RWPE2 (cell line): Measurements from ENCODE around the gene COL12A1.

Source experiments
- ATAC-seq: fragments of 200-7000 bp; cut with Tn5 transposase; 3 replicates; pipeline ENCODE4 v1.9.1; 2021; ENCODE audit warnings: low read depth
- DNase-seq: peaks from one replicate; pipeline ENCODE4 v3.0.0-alpha.2; 2020; ENCODE audit warnings: low spot score
- H3K27ac ChIP-seq: fragments of 450-650 bp; 2 replicates; pipeline ENCODE4 v1.5.1; 2017; ENCODE audit warnings: mild to moderate bottlenecking; ENCODE audit not compliant: poor library complexity, severe bottlenecking
- H3K27me3 ChIP-seq: fragments of 250-450 bp; sonication (Bioruptor Pico); 2 replicates; pipeline ENCODE4 v1.5.1; 2021; ENCODE audit warnings: mild to moderate bottlenecking, moderate library complexity; ENCODE audit not compliant: insufficient read depth, poor library complexity, severe bottlenecking
- H3K36me3 ChIP-seq: fragments of 250-450 bp; sonication (Bioruptor Pico); 2 replicates; pipeline ENCODE4 v1.5.1; 2020; ENCODE audit warnings: low read depth, mild to moderate bottlenecking, moderate library complexity
- H3K4me1 ChIP-seq: fragments of 250-450 bp; sonication (Bioruptor Pico); 2 replicates; pipeline ENCODE4 v1.5.1; 2021; ENCODE audit warnings: mild to moderate bottlenecking, moderate library complexity; ENCODE audit not compliant: insufficient read depth, poor library complexity, severe bottlenecking
- H3K4me3 ChIP-seq: fragments of 250-450 bp; sonication (Bioruptor Pico); 2 replicates; pipeline ENCODE4 v1.5.1; 2021; ENCODE audit warnings: mild to moderate bottlenecking, moderate library complexity; ENCODE audit not compliant: severe bottlenecking
- H3K9me3 ChIP-seq: fragments of 250-450 bp; sonication (Bioruptor Pico); 2 replicates; pipeline ENCODE4 v1.5.1; 2021; ENCODE audit warnings: mild to moderate bottlenecking, moderate library complexity; ENCODE audit not compliant: severe bottlenecking
- CTCF ChIP-seq: fragments of 450-650 bp; IDR thresholded peaks from one replicate; pipeline ENCODE4 v1.5.1; 2017; ENCODE audit warnings: mild to moderate bottlenecking, moderate library complexity; ENCODE audit not compliant: poor library complexity, severe bottlenecking

COL12A1 gene

GRCh38 chr6:75150685-75151412 lies 55.0 kb downstream of the COL12A1 start:
- no peak overlapping the region for H3K27ac ChIP-seq
- DNase-seq (no peak), ATAC-seq (0 out of 3 replicates have a peak, but pooled peaks have one; percentile 38)
- H3K27me3 ChIP-seq, result no peaks in the 10 kb centered on the region
- H3K36me3 ChIP-seq, result peaks cover 53% of the 10 kb centered on the region
- no peak for TF ChIP-seq CTCF
- H3K9me3 ChIP-seq, result no peaks in the 10 kb centered on the region
- H3K4me3 ChIP-seq, result no peak overlapping the region
- no peaks in the 10 kb centered on the region for H3K4me1 ChIP-seq

GRCh38 chr6:75149696-75150095 lies 56.2 kb downstream of the COL12A1 start:
- TF ChIP-seq CTCF, result no peak
- no peak overlapping the region for H3K4me3 ChIP-seq
- no peak overlapping the region for H3K27ac ChIP-seq
- H3K27me3 ChIP-seq, result no peaks in the 10 kb centered on the region
- DNase-seq (no peak), ATAC-seq (no peak)
- H3K4me1 ChIP-seq, result no peaks in the 10 kb centered on the region
- no peaks in the 10 kb centered on the region for H3K9me3 ChIP-seq
- peaks cover 57% of the 10 kb centered on the region for H3K36me3 ChIP-seq

- H3K4me1 ChIP-seq, result no peaks in the 10 kb centered on the region
- H3K27me3 ChIP-seq, result no peaks in the 10 kb centered on the region
- ATAC-seq, result no peak
- H3K9me3 ChIP-seq, result no peaks in the 10 kb centered on the region
- H3K36me3 ChIP-seq, result peaks cover 59% of the 10 kb centered on the region
- H3K27ac ChIP-seq, result no peak overlapping the region
- H3K4me3 ChIP-seq, result no peak overlapping the region
- DNase-seq, result no peak
- no peak for TF ChIP-seq CTCF
Observed at GRCh38 chr6:75149240-75149639, 56.6 kb downstream of the COL12A1 start.

GRCh38 chr6:75147512-75147911 lies 58.3 kb downstream of the COL12A1 start:
- Histone ChIP-seq H3K27me3 (no peaks in the 10 kb centered on the region), H3K27ac (no peak overlapping the region), H3K4me3 (no peak overlapping the region), H3K4me1 (no peaks in the 10 kb centered on the region), H3K36me3 (peaks cover 64% of the 10 kb centered on the region), H3K9me3 (no peaks in the 10 kb centered on the region)
- DNase-seq (no peak), ATAC-seq (no peak)
- no peak for TF ChIP-seq CTCF

GRCh38 chr6:75145976-75146375 lies 59.9 kb downstream of the COL12A1 start:
- Histone ChIP-seq H3K27ac (no peak overlapping the region), H3K4me1 (no peaks in the 10 kb centered on the region), H3K4me3 (no peak overlapping the region), H3K36me3 (peaks cover 64% of the 10 kb centered on the region), H3K9me3 (no peaks in the 10 kb centered on the region), H3K27me3 (no peaks in the 10 kb centered on the region)
- no peak for TF ChIP-seq CTCF
- no peak for DNase-seq
- ATAC-seq, result no peak
